ENCODE data around the gene DZIP1.

The DZIP1 gene

DNA sequence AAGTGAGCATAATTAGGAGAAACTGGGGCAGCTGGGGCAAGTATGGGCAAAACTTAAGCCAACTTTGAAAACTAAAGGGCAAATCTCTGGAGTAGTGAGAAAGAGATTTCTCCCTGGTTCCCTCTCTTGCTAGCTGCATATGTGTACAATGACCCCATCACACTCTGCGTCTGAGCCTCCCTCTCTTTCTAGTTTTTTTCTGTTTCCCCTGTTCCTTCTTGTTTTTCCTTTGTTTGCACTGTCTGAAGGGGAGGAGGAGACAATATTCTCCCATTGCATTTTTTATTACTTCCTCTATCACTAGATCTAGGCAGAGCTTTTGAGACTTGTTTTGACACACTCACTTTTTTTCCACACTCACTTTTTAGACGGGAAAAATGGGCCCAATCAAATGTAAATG is 103.2 kb downstream of the DZIP1 start:
- no peak for DNase-seq

DNA sequence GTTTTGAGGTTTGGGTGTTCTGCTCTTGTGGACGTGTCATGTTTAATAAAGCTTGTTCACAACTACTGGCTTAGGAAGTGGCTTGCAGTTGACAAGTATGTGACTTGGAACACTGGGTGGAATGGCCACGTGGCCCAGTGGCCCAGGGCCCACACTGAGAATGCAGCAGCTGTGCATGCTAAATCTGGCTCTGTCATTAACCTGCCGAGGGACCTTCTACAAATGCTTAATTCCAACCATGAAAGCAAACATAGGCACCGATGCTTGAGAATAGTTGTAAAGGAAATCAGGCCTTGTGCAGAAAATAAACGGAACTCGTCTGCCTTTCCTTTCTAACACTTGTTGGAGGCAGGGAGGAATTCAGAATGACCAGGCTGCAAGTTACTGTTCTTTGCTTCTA is 103.6 kb downstream of the DZIP1 start:
- no peak for DNase-seq

DNA sequence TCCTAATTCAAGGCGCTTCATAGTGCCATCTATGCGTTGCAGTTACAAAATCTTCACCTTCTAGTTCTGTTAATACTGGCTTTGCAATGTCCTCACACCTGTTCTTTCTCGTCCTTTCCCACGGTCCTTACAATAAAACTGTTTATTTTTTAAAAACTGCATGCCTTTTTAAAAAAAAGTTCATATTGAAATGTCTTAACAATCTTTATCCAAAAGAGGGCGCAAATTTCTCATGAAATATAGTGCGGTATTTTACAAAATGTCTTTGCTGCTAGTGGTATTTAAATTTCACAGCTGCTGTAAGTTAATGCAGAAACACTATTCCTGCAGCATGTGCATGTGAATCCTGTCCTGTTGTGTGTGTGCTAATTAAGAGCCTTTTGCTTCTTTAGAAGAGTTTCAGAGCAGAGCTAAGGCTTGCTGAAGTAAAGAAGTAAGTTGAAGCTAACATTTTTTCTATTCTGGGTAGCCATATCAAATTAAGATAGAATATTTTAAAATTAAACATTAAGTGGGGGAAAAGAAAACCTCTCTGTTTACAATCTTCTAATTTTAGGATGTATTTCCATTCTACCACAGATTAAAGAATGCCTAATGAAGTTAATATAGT is 107.8 kb downstream of the DZIP1 start:
- no peak for DNase-seq

DNA sequence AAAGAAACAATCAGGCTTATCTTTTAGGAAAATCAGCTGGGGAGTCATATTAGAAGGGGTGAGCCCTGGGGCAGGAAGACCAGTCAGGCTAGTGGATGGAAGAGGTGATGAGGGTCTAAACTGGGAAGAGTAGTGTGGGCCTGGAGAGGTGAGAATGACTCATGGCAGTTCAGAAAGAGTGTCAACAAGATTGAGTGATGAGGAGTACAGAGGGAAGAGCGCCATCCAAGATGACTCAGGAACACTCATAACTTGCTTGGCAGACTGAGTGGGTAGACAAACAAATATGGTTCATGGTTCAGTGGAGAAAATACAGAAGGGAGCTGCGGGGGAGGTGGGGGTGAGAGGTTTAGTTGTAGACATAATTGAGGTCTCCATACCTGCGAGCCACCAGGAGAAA is 109.3 kb downstream of the DZIP1 start:
- no peak for DNase-seq

DNA sequence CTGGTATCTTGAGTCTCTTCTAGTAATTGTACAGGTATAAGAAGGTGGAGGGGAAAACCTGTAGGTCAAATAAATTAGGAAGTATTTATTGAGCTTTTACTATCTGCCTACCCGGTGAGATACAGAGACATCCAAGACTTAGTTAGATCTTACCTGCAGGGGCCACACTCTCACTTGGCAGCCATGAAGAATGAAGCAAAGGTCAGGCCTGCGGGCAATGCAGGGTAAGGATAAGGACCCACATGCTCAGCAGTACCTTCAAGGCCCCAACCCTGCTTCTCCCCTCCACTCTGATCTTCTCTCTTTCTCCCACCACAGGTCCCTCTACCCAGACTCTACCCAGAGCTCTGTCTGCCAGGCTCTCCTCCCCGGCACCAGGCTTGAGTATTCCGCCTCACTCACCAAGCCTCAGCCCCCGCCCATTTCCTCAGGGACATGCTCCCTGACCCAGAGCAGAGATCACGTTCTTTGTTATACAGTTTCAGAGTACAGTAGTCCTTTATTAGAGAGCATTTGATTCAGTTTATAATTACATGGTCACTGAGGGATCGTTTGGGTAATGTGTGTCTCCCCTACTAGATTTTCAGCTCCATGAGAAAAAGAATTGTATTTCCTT is 110.9 kb downstream of the DZIP1 start:
- DNase-seq, result no peak

DNA sequence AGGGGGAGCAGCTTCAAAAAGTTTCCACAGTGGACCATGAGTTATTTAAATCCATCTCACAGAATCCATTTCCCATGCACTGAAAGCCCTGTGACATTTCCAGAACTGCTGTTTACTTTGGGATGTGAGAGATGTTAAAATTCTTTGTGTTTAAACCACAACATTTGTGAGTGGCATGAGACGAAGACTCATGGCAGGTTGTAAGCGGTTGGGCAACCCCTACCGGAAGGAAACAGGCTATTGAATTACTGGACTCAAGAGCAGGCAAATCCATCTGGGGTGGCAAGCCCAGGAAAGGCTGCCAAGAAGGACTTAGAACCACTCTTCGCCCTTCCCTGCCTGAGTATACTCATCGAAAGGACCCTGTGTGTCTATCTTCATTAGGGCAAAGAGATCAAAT is 114.3 kb downstream of the DZIP1 start:
- no peak for DNase-seq
